Pancreas (tissue), 10 donors: Measurements from ENCODE around the gene RAB34. TPM values are rescaled to one million over a fixed set of nuclear protein-coding genes. Genes with fewer than 3 reads are reported as not detected.
"Not testable (repeated sequence)": the region's sequence is repeated elsewhere in the genome, so short reads cannot be mapped to it uniquely, and the experiment has no call there.

ENCODE experiments used
- ATAC-seq, 4 donors: fragments of 200-7000 bp; cut with Tn5 transposase; one replicate each; pipeline versions ENCODE4 v1.8.0 to v1.9.1; 2020; ENCODE audit warnings: mild to moderate bottlenecking in 4 of 4, moderate library complexity in 4 of 4
- DNase-seq, 6 donors: peaks; one replicate each; pipeline ENCODE4 v3.0.0-alpha.2; 2020
- FAIRE-seq: peaks from 2 replicates; lab custom pipeline; 2012; peaks lifted over from hg19 to GRCh38; lab: Jason Lieb, UNC
- H3K27ac ChIP-seq, 4 donors: fragments of 200-600 bp; sonication (generic); 1 replicate in 3 of 4; 2 replicates in 1 of 4; pipeline versions ENCODE4 v1.5.0 to v1.8.0; 2020
- H3K27me3 ChIP-seq, 4 donors: fragments of 200-600 bp; one replicate each; pipeline ENCODE4 v1.8.0; 2021
- H3K36me3 ChIP-seq, 3 donors: fragments of 200-600 bp; sonication (generic) in 1 of 3; one replicate each; pipeline versions ENCODE4 v1.5.0 to v1.8.0; 2020 to 2021
- H3K4me1 ChIP-seq, 3 donors: fragments of 200-600 bp; one replicate each; pipeline ENCODE4 v1.8.0; 2021
- H3K4me3 ChIP-seq, 4 donors: fragments of 200-600 bp; sonication (generic) in 2 of 4; one replicate each; pipeline versions ENCODE4 v1.5.0 to v1.8.0; 2020 to 2021
- H3K9me3 ChIP-seq, 4 donors: fragments of 200-600 bp; one replicate each; pipeline ENCODE4 v1.8.0; 2021
- CTCF ChIP-seq, 4 donors: fragments of 200-600 bp; sonication (generic) in 3 of 4; IDR thresholded peaks; one replicate each; pipeline versions ENCODE4 v1.5.0 to v1.8.0; 2021; ENCODE audit warnings: antibody characterized with exemption in 4 of 4
- WGBS, 2 donors: extraction: QIAGEN DNeasy Blood & Tissue Kit; methylation state at CpG; one replicate each; pipeline ENCODE4 v1.1.7; 2013; 5-methylcytosine and 5-hydroxymethylcytosine counted together
- intact Hi-C, 3 donors: fragments of 100-400 bp; cut with DNase I; formaldehyde crosslinking; loops; one replicate each; pipeline versions ENCODE4 v1.11.1 to v1.14.2; 2022
- polyA plus RNA-seq, 2 donors: library from polyadenylated mRNA; stranded (reverse); fragments of 200-250 nt; gene quantifications; one replicate each; pipeline ENCODE4 v1.2.3, GENCODE V29; 2013
- total RNA-seq, 6 donors: library from RNA; stranded (reverse); fragmentation: NEBNext Ultra II Directional in 4 of 6; extraction: Animal tissue kit (Norgen Biotek cat#: 25700) in 4 of 6; gene quantifications; one replicate each; pipeline versions ENCODE4 v1.2.1 to v1.2.4, GENCODE V29; 2021 to 2023
- donor health status: healthy with polysubstance abuse.
- donor health status: DM: no; HTN: no; CAD: no; lungs with moderate emphysema.
- donor health status: DM: no; HTN: no; CAD: no.
- donor health status: control.
- donor health status: control.
- donor health status: Bipolar disorder and iron deficiency.
- donor health status: DM: yes; HTN: yes; CAD: no.
- donor health status: DM: no; HTN: no; CAD: no.
- donor health status: DM: no; HTN: no; CAD: no.
- donor health status: DM: yes; HTN: yes; CAD: no.

Gene RAB34
- total and polyA plus RNA-seq, 8 donors: 0.94 to 17.7 (median 7.1) TPM

- Histone ChIP-seq H3K36me3 (peaks cover 0 to 33% (median 23%) of the 10 kb centered on the region in 3 donors), H3K27me3 (no peaks in the 10 kb centered on the region), H3K27ac (no peak overlapping the region), H3K9me3 (no peaks in the 10 kb centered on the region), H3K4me1 (peaks cover 11 to 34% (median 18%) of the 10 kb centered on the region in 3 donors), H3K4me3 (no peak overlapping the region)
- no peak for FAIRE-seq
- intact Hi-C loops: loop anchor here in 1 of 3 donors (5.0 kb wide), 1 partner anchor 34 kb away; no protein-coding TSS in a partner anchor
- TF ChIP-seq CTCF (IDR thresholded peaks at IDR 0.05): no peak
- 75% methylated on average over 6 of the region's 6 CpGs for WGBS, 2 donors
- DNase-seq: peak in 1 of 6 donors; percentile 8
- no peak for ATAC-seq
Measured at GRCh38 chr17:28723159-28723835, 5.6 kb upstream of the RAB34 start.

- 62 to 65% methylated on average over 7 of the region's 7 CpGs for WGBS, 2 donors
Measured at GRCh38 chr17:28722417-28723158, 4.9 kb upstream of the RAB34 start.

GRCh38 chr17:28720997-28721329 lies 3.3 kb upstream of the RAB34 start:
- not testable (repeated sequence) for H3K9me3 ChIP-seq, DNase-seq, H3K27ac ChIP-seq, FAIRE-seq, H3K27me3 ChIP-seq, ATAC-seq
- 21 to 31% methylated on average over 19 of the region's 19 CpGs for WGBS, 2 donors
- intact Hi-C loops: loop anchor here in 1 of 3 donors (5.0 kb wide), 1 partner anchor 36 kb away; no protein-coding TSS in a partner anchor
- Histone ChIP-seq H3K36me3 (peaks cover 0 to 33% (median 23%) of the 10 kb centered on the region in 3 donors), H3K4me3 (peak overlapping the region in 3 of 4 donors; percentile 62 to 87 (median 76)), H3K4me1 (peaks cover 11 to 34% (median 18%) of the 10 kb centered on the region in 3 donors)

More at GRCh38 chr17:28722417-28723158, 4.9 kb upstream of the RAB34 start:
- Histone ChIP-seq H3K27ac (no peak overlapping the region), H3K27me3 (no peaks in the 10 kb centered on the region), H3K36me3 (peaks cover 0 to 33% (median 23%) of the 10 kb centered on the region in 3 donors), H3K4me1 (peaks cover 11 to 34% (median 18%) of the 10 kb centered on the region in 3 donors), H3K4me3 (no peak overlapping the region), H3K9me3 (no peaks in the 10 kb centered on the region)
- no peak for TF ChIP-seq CTCF (IDR thresholded peaks at IDR 0.05)
- ATAC-seq (no peak), FAIRE-seq (no peak), DNase-seq (peak in 1 of 6 donors; percentile 10)
- intact Hi-C loops: loop anchor here in 1 of 3 donors (5.0 kb wide), 1 partner anchor 35 kb away; no protein-coding TSS in a partner anchor

- TF ChIP-seq CTCF (IDR thresholded peaks at IDR 0.05): no peak
- H3K36me3 ChIP-seq: peaks cover 0 to 33% (median 23%) of the 10 kb centered on the region in 3 donors
- peaks cover 11 to 31% (median 18%) of the 10 kb centered on the region in 3 donors for H3K4me1 ChIP-seq
- ATAC-seq: no peak
- FAIRE-seq: no peak
- 3% methylated on average over 28 to 30 of the region's 30 CpGs for WGBS, 2 donors
- H3K4me3 ChIP-seq: peak overlapping the region; percentile 62 to 87 (median 78)
- peak overlapping the region; percentile 17 to 80 (median 77) for H3K27ac ChIP-seq
- intact Hi-C loops: loop anchor here in 1 of 3 donors (5.0 kb wide), 1 partner anchor 37 kb away; no protein-coding TSS in a partner anchor
- no peaks in the 10 kb centered on the region for H3K9me3 ChIP-seq
- no peaks in the 10 kb centered on the region for H3K27me3 ChIP-seq
- no peak for DNase-seq
Measured at GRCh38 chr17:28720247-28720996, 2.8 kb upstream of the RAB34 start.

GRCh38 chr17:28719021-28719433 lies 1.4 kb upstream of the RAB34 start:
- peak overlapping the region in 3 of 4 donors; percentile 62 to 87 (median 76) for H3K4me3 ChIP-seq
- ATAC-seq: no peak
- H3K9me3 ChIP-seq: no peaks in the 10 kb centered on the region
- DNase-seq: no peak
- 27 to 29% methylated on average over 18 of the region's 18 CpGs for WGBS, 2 donors
- intact Hi-C loops: no loop called here
- H3K36me3 ChIP-seq: peaks cover 0 to 28% (median 17%) of the 10 kb centered on the region in 3 donors
- H3K27me3 ChIP-seq: no peaks in the 10 kb centered on the region
- peaks cover 11 to 22% (median 18%) of the 10 kb centered on the region in 3 donors for H3K4me1 ChIP-seq
- peak overlapping the region; percentile 17 to 80 (median 77) for H3K27ac ChIP-seq
- TF ChIP-seq CTCF (IDR thresholded peaks at IDR 0.05): no peak
- FAIRE-seq: no peak
